Stimulated activated CD8-positive, alpha-beta memory T cell treated with anti-CD3 and anti-CD28 coated beads, Interleukin-7, amount 100 ng/mL, for 1 hour (primary cell): ENCODE measurements around the gene FNIP2.

ENCODE experiments used
- DNase-seq, 2 donors: peaks; one replicate each; pipeline ENCODE4 v3.0.0-alpha.2; 2020; ENCODE audit warnings: low read depth in 2 of 2

FNIP2 gene

GRCh38 chr4:158762553-158762952 lies 6.3 kb upstream of the FNIP2 start:
- no peak for DNase-seq

GRCh38 chr4:158763462-158763861 lies 5.4 kb upstream of the FNIP2 start:
- no peak for DNase-seq

DNA sequence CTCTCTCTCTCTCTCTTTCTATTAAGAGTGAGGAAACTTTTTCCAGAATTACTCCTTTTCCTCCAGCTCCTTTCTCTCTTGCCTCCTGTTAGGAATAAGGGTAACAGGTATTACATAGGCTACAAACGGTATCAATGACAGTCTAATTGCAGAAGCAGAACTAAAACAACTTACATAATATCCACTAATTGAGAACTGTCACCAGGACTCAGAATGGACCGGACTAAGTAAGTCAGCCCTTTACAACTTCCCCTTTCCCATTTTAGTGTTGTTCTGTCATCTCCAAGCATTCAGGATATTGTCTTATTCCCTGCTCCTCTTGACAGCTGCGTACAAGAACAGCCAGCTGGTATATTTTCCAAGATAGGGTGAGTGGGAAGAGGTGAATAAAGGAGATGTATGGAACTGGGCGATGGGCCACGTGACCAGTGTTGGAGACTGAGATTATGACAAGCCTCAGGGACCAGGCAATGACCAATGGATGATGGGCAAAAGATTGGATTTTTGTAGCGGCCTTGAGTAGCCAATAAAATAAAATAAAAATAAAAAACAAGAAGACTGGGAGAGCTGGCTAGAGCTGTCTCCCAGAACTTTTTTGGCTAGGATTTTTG lies 2.3 kb upstream of the FNIP2 start:
- no peak for DNase-seq

GRCh38 chr4:158767451-158767850 lies 1.4 kb upstream of the FNIP2 start:
- no peak for DNase-seq

DNA sequence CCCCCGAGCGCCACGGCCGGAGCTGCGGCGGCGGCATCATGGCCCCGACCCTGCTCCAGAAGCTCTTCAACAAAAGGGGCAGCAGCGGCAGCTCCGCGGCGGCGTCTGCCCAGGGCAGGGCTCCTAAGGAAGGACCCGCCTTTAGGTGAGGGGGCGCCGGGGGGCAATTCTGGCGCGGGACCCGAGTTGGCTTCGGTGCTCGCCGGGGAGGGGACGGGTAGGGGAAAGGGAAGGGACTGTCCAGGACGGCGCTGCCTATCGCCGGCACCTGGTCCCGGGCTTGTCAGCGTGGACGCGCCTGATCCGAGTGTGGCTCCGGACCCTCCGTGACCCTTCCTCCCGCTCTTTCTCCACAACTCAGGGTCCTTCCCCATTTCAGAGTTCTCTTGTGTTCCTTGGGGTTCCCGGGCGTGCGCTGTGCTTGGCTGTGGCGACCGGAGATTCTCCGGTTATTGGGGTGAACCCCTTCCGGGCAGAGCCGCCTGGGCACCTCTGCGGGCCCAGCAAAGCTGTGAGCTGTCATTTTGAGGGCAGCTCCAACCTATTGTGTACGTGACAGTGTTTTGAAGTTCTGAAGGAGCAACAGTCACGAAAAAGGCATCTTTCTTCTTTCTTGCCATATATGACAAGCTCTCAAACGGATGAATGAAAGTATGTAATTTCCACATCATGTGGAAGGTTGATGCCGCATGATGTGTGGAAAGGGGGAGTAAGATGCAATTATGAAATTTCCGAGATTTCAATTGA lies 522 bp downstream of the FNIP2 start:
- DNase-seq: peak; percentile 1 to 16

- DNase-seq: no peak
Measured at GRCh38 chr4:158770671-158771070, 1.8 kb downstream of the FNIP2 start.

DNA sequence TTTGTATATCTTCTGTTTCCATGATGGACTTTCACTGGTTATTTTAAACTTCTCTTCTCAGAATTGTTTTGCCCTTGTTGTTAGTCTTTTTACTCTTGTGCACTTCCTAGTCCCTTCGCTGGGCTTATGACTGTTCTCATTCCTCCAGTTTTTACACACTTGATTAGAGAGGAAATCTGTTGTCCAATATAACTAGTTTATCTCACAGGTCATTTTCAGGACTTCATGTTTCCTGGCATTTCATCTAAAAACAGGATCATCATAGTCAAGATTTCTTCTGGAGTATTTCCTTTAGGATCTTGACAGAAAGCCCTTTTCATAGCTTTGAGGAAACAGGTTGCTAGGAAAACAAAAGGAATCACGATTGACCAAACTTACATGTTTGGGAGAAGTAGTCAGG lies 3.0 kb downstream of the FNIP2 start:
- DNase-seq: no peak

- DNase-seq: no peak
Measured at GRCh38 chr4:158775091-158775651, 6.3 kb downstream of the FNIP2 start.

DNA sequence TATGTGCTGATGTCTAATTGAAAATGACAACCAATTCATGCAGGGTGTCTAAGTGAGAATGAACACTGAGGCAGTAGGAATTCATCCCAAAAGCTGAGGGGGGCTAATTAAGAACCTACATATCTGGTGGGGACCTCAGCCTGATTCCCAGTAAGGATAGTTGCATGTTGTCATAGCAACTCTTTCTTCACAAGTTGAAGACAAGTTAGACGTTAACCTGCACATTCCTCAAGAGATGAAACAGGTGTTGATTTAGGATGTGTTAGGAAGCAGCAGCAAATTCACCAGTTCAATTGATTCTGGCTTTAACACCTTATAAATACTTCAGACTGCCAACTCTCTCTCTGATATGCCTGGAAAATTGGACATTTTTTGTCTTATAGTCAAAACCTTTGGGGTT lies 7.3 kb downstream of the FNIP2 start:
- no peak for DNase-seq

GRCh38 chr4:158777423-158778155 lies 8.8 kb downstream of the FNIP2 start:
- no peak for DNase-seq

DNA sequence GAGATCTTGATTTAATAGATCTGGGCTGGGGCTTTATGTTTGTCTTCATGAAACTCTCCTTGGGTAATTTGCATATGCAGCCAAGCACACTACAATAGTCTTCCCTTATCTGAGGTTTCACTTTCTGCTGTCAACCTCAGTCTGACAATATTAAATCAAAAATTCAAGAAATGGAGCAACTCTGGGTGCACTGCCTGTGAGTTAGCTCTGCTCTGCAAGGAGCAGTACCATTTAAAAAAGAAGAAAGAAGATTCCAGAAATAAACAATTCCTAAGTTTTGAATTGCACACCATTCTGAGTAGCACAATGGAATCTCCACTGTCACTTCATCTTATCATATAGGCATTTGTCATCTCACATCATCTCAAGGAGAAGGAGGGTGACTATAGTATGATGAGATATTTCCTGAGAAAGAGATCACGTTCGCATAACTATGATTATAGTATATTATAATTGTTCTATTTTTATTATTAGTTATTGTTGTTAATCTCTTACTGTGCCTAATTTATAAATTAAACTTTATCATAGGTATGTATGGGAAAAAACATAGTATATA lies 9.4 kb downstream of the FNIP2 start:
- DNase-seq: no peak

GRCh38 chr4:158778712-158779111 lies 9.9 kb downstream of the FNIP2 start:
- no peak for DNase-seq

DNA sequence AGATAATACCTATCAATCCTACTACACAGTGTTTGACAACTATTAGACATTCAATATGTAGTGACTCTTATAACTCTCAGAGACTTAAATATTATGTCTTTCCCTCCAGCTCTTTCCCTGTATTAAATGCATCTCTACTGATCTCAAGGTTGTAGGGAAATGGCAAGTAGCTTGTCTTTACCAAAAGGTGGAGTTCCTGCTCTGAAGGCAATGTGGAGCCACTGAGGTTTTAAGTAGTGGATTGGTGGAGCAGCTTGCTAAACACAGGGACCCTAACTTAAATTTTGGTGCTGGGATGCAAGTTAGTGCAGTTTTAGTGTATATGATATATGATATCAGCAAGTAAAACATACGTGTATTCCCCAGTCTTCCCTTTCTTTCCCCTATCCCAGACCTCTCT lies 13.1 kb downstream of the FNIP2 start:
- no peak for DNase-seq

- DNase-seq: no peak
Measured at GRCh38 chr4:158782551-158783360, 13.9 kb downstream of the FNIP2 start.

- no peak for DNase-seq
Measured at GRCh38 chr4:158783785-158784184, 15.0 kb downstream of the FNIP2 start.

GRCh38 chr4:158785718-158786117 lies 16.9 kb downstream of the FNIP2 start:
- no peak for DNase-seq

DNA sequence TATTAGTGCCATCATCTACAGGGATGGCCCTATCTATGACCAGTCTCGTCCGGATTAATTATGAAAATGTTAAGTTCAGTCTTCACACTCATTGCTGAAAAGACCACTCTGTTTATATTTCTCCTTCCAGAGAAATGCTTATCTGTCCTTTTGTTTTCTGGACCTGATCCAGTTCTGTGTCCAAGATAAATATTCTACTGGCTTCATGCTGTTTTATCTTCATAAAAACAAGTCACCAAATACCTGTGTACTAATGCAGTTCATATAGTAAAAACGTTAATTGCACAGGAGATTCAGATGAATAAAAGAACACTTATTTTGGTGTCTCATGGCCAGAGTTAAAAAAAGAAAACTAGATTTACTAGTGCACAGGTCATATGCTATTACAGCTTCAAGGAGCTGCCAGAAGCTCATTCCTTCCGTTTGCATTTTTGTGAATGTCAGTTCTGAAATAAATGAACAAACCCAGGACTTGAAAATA lies 17.3 kb downstream of the FNIP2 start:
- DNase-seq: no peak

DNA sequence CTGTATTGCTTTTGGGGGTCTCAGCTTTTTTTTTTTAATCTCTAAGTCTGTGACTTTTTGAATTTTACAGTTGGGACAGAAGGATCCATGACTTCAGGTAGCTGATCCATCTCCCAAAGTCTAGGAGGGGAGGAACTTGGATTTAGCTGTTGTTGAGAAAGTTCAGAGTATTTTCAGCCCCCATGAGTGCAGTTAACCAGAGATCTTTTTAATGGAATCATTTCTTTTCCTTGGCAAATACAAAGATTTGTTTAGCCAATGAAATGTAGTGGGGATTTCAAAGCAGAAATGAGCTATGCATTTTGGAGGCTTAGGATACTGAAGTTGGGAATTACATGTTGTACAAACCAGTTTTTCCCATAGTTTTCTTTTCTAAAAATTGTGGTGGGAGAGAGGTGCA lies 18.1 kb downstream of the FNIP2 start:
- no peak for DNase-seq

DNA sequence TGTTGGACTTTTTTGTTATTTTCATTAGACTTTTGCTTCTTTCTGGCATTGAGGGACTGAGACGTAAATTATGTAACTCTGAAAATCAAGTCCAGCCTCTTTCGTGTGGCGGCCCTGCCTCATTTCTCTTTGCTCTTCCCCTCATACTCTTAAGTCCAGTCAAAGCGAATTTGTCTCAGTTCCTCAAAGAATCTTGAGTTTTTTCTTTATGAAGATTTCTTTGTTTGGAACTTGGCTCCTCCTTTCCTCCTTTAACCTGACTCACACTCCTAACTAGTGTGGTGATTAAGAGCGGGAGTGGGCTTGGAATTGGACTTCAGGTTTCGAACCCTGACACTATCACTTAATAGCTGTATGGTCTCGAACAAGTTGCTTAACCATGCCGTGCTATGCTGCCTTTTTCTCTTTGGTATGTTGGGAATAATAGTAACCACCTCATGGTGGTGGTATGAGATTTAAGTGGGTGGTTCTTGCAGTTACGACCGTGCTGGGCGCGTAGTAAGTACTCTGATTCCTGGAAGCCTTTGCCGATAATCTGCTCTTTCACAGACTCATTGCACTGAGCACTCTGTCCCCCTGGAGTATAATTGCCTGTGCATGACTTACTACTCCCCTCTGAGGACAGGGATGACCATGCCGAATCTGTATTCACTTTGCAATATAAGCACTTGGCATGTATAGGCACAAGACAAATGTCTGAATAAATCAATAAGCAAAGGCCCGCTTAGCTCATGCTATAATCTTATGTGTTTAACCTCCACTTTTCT lies 19.1 kb downstream of the FNIP2 start:
- no peak for DNase-seq

- DNase-seq: no peak
Measured at GRCh38 chr4:158788516-158788915, 19.7 kb downstream of the FNIP2 start.

DNA sequence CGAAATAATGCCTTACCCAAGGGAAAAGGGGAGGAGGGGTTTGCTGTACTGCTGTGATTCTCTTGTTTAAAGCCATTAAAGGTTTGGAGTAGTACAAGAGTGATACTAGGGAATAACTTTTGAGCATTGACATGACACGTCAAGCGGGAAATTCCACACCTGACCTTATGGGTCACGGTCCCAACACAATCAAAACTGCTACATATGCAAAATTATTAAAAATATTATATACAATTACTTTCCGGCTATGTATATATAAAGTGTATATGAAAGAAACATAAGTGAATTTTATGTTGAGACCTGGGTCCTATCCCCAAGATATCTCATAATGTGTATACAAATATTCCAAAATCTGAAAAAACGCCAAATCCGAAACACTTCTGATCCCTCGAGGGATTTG lies 21.0 kb downstream of the FNIP2 start:
- no peak for DNase-seq
